Trophoblast cell (in vitro differentiated cells and primary cell): ENCODE measurements around the gene GNS.

ENCODE experiments used
- DNase-seq, 2 donors: peaks; one replicate each; pipeline ENCODE4 v3.0.0-alpha.2; 2016
- H2AFZ ChIP-seq: 2 replicates; pipeline ENCODE4 v1.6.1; 2013; ENCODE audit warnings: low read length, moderate library complexity, mild to moderate bottlenecking; ENCODE audit not compliant: insufficient read depth, poor library complexity
- H2AK5ac ChIP-seq: 2 replicates; pipeline ENCODE4 v1.6.1; 2013; ENCODE audit warnings: mild to moderate bottlenecking, low read length
- H2BK120ac ChIP-seq: 2 replicates; pipeline ENCODE4 v1.6.1; 2013; ENCODE audit warnings: low read length, mild to moderate bottlenecking, moderate library complexity; ENCODE audit not compliant: insufficient read depth, poor library complexity
- H2BK12ac ChIP-seq: 2 replicates; pipeline ENCODE4 v1.6.1; 2013; ENCODE audit warnings: mild to moderate bottlenecking, low read length, moderate library complexity
- H2BK5ac ChIP-seq: 2 replicates; pipeline ENCODE4 v1.6.1; 2013; ENCODE audit warnings: low read length, low read depth, moderate library complexity, mild to moderate bottlenecking; ENCODE audit not compliant: poor library complexity
- H3K14ac ChIP-seq: 2 replicates; pipeline ENCODE4 v1.6.1; 2013; ENCODE audit warnings: mild to moderate bottlenecking, low read length
- H3K18ac ChIP-seq: 2 replicates; pipeline ENCODE4 v1.6.1; 2013; ENCODE audit warnings: mild to moderate bottlenecking, low read length
- H3K23ac ChIP-seq: 2 replicates; pipeline ENCODE4 v1.6.1; 2013; ENCODE audit warnings: low read length
- H3K27ac ChIP-seq: 2 replicates; pipeline ENCODE4 v1.5.1; 2013; ENCODE audit warnings: low read depth, mild to moderate bottlenecking, inconsistent platforms, low read length, moderate library complexity
- H3K27me3 ChIP-seq: 2 replicates; pipeline ENCODE4 v1.6.1; 2013; ENCODE audit warnings: inconsistent platforms, mild to moderate bottlenecking, low read length, moderate library complexity; ENCODE audit not compliant: insufficient read depth
- H3K36me3 ChIP-seq, 2 experiments: 1 replicate in 1 of 2; 2 replicates in 1 of 2; pipeline ENCODE4 v1.6.1; 2013; ENCODE audit warnings: low read length in 2 of 2, mild to moderate bottlenecking in 2 of 2, moderate library complexity in 1 of 2; ENCODE audit not compliant: insufficient read depth in 2 of 2, control insufficient read depth in 1 of 2
- H3K4ac ChIP-seq: 2 replicates; pipeline ENCODE4 v1.6.1; 2013; ENCODE audit warnings: low read depth, mild to moderate bottlenecking, low read length, moderate library complexity
- H3K4me1 ChIP-seq, 2 experiments: 1 replicate in 1 of 2; 2 replicates in 1 of 2; pipeline ENCODE4 v1.6.1; 2013; ENCODE audit warnings: low read length in 2 of 2, mild to moderate bottlenecking in 2 of 2, moderate library complexity in 1 of 2; ENCODE audit not compliant: insufficient read depth in 2 of 2, control insufficient read depth in 1 of 2
- H3K4me2 ChIP-seq: 2 replicates; pipeline ENCODE4 v1.6.1; 2013; ENCODE audit warnings: inconsistent platforms, mild to moderate bottlenecking, low read length, moderate library complexity
- H3K4me3 ChIP-seq: 2 replicates; pipeline ENCODE4 v1.5.1; 2013; ENCODE audit warnings: mild to moderate bottlenecking, low read depth, low read length, inconsistent platforms
- H3K79me1 ChIP-seq: one replicate; pipeline ENCODE4 v1.6.1; 2013; ENCODE audit warnings: low read length
- H3K79me2 ChIP-seq: 2 replicates; pipeline ENCODE4 v1.6.1; 2013; ENCODE audit warnings: low read length, mild to moderate bottlenecking; ENCODE audit not compliant: control insufficient read depth, insufficient read depth, poor library complexity
- H3K9ac ChIP-seq: 2 replicates; pipeline ENCODE4 v1.6.1; 2013; ENCODE audit warnings: mild to moderate bottlenecking, low read length
- H3K9me3 ChIP-seq: 2 replicates; pipeline ENCODE4 v1.6.1; 2013; ENCODE audit warnings: low read depth, mild to moderate bottlenecking, control low read depth, inconsistent platforms, low read length; ENCODE audit not compliant: insufficient read depth
- H4K12ac ChIP-seq: 2 replicates; pipeline ENCODE4 v1.6.1; 2013; ENCODE audit warnings: low read depth, mild to moderate bottlenecking, low read length, moderate library complexity
- H4K8ac ChIP-seq: 2 replicates; pipeline ENCODE4 v1.6.1; 2013; ENCODE audit warnings: low read depth, mild to moderate bottlenecking, low read length, moderate library complexity
- H4K91ac ChIP-seq: one replicate; pipeline ENCODE4 v1.6.1; 2013; ENCODE audit warnings: low read depth, mild to moderate bottlenecking, low read length, moderate library complexity
- WGBS: extraction: QIAGEN DNeasy Blood & Tissue Kit; methylation state at CpG from one replicate; pipeline ENCODE4 v1.1.7; 2013; ENCODE audit warnings: missing lambda C conversion rate; ENCODE audit not compliant: insufficient read length, insufficient coverage; ENCODE audit errors: extremely low coverage; 5-methylcytosine and 5-hydroxymethylcytosine counted together

The GNS gene

GRCh38 chr12:64670019-64670418 is 89.2 kb downstream of the GNS start:
- Histone ChIP-seq H3K79me2 (peaks cover 3% of the 10 kb centered on the region), H3K9ac (no peak overlapping the region), H3K79me1 (peaks cover 2% of the 10 kb centered on the region), H2BK5ac (no peak overlapping the region), H3K4me2 (no peak overlapping the region), H3K27me3 (no peaks in the 10 kb centered on the region), H2AFZ (no peak overlapping the region), H2AK5ac (no peak overlapping the region), H3K36me3 (no peaks in the 10 kb centered on the region), H2BK120ac (no peak overlapping the region), H3K4me3 (no peak overlapping the region), H4K12ac (no peak overlapping the region), H3K4me1 (peaks cover 18 to 28% of the 10 kb centered on the region in 2 experiments), H3K27ac (no peak overlapping the region), H3K14ac (no peak overlapping the region), H3K18ac (no peak overlapping the region), H3K23ac (no peak overlapping the region), H2BK12ac (no peak overlapping the region), H3K9me3 (no peaks in the 10 kb centered on the region), H4K8ac (no peak overlapping the region), H3K4ac (no peak overlapping the region), H4K91ac (no peak overlapping the region)
- no CpG with 5 or more reads among the region's 4 CpGs for WGBS
- no peak for DNase-seq

- WGBS: no CpG with 5 or more reads among the region's 10 CpGs
These were observed 89.8 kb downstream of the GNS start for GRCh38 chr12:64669270-64669842.

GRCh38 chr12:64667793-64668192 is 91.4 kb downstream of the GNS start:
- H3K18ac ChIP-seq: no peak overlapping the region
- H4K12ac ChIP-seq: no peak overlapping the region
- H3K36me3 ChIP-seq: no peaks in the 10 kb centered on the region
- H3K23ac ChIP-seq: no peak overlapping the region
- peaks cover 1% of the 10 kb centered on the region for H3K79me2 ChIP-seq
- H3K4ac ChIP-seq: no peak overlapping the region
- H3K9ac ChIP-seq: no peak overlapping the region
- no peak overlapping the region for H3K4me3 ChIP-seq
- no peak overlapping the region for H2BK12ac ChIP-seq
- H2AK5ac ChIP-seq: no peak overlapping the region
- H3K4me2 ChIP-seq: no peak overlapping the region
- H3K14ac ChIP-seq: no peak overlapping the region
- H4K8ac ChIP-seq: no peak overlapping the region
- peaks cover 2% of the 10 kb centered on the region for H3K79me1 ChIP-seq
- H3K4me1 ChIP-seq: peaks cover 14 to 22% of the 10 kb centered on the region in 2 experiments
- H3K27me3 ChIP-seq: no peaks in the 10 kb centered on the region
- no CpG with 5 or more reads among the region's 2 CpGs for WGBS
- no peak overlapping the region for H3K27ac ChIP-seq
- H3K9me3 ChIP-seq: no peaks in the 10 kb centered on the region
- no peak overlapping the region for H2BK5ac ChIP-seq
- no peak overlapping the region for H2AFZ ChIP-seq
- H2BK120ac ChIP-seq: no peak overlapping the region
- DNase-seq: no peak
- H4K91ac ChIP-seq: no peak overlapping the region

More at GRCh38 chr12:64669270-64669842, 89.8 kb downstream of the GNS start:
- Histone ChIP-seq H3K4me2 (no peak overlapping the region), H2AFZ (no peak overlapping the region), H3K79me2 (peaks cover 1% of the 10 kb centered on the region), H2BK12ac (no peak overlapping the region), H4K91ac (no peak overlapping the region), H2BK120ac (no peak overlapping the region), H3K23ac (no peak overlapping the region), H3K27ac (no peak overlapping the region), H3K4me1 (peaks cover 18 to 26% of the 10 kb centered on the region in 2 experiments), H3K14ac (no peak overlapping the region), H3K27me3 (no peaks in the 10 kb centered on the region), H3K4me3 (no peak overlapping the region), H2AK5ac (no peak overlapping the region), H3K4ac (no peak overlapping the region), H2BK5ac (no peak overlapping the region), H3K79me1 (peaks cover 2% of the 10 kb centered on the region), H3K9me3 (no peaks in the 10 kb centered on the region), H4K8ac (no peak overlapping the region), H4K12ac (no peak overlapping the region), H3K36me3 (no peaks in the 10 kb centered on the region), H3K18ac (no peak overlapping the region), H3K9ac (no peak overlapping the region)
- DNase-seq: peak; percentile 18 to 38

- H2BK5ac ChIP-seq: no peak overlapping the region
- H3K79me1 ChIP-seq: peaks cover 2% of the 10 kb centered on the region
- no peak overlapping the region for H2AFZ ChIP-seq
- H3K4me1 ChIP-seq: peaks cover 7 to 15% of the 10 kb centered on the region in 2 experiments
- H3K36me3 ChIP-seq: no peaks in the 10 kb centered on the region
- no peak overlapping the region for H4K91ac ChIP-seq
- H3K27me3 ChIP-seq: no peaks in the 10 kb centered on the region
- DNase-seq: no peak
- H3K9ac ChIP-seq: no peak overlapping the region
- no peaks in the 10 kb centered on the region for H3K9me3 ChIP-seq
- no peak overlapping the region for H3K4ac ChIP-seq
- H3K4me3 ChIP-seq: no peak overlapping the region
- H2AK5ac ChIP-seq: no peak overlapping the region
- no peak overlapping the region for H3K14ac ChIP-seq
- no CpG with 5 or more reads among the region's 3 CpGs for WGBS
- H3K18ac ChIP-seq: no peak overlapping the region
- H2BK120ac ChIP-seq: no peak overlapping the region
- peaks cover 1% of the 10 kb centered on the region for H3K79me2 ChIP-seq
- no peak overlapping the region for H4K8ac ChIP-seq
- H3K27ac ChIP-seq: no peak overlapping the region
- no peak overlapping the region for H2BK12ac ChIP-seq
- no peak overlapping the region for H4K12ac ChIP-seq
- H3K4me2 ChIP-seq: no peak overlapping the region
- no peak overlapping the region for H3K23ac ChIP-seq
These were observed 92.9 kb downstream of the GNS start for GRCh38 chr12:64666054-64666914.
